Measurements from ENCODE around the gene MYOM3. TPM values are rescaled to one million over a fixed set of nuclear protein-coding genes. Genes with fewer than 3 reads are reported as not detected.

MYOM3 gene
- total RNA-seq, 1 experiment from 2014 or later: not detected

GRCh38 chr1:24043345-24044032, 68.4 kb downstream of the MYOM3 start:
- Histone ChIP-seq H3K36me3 (ENCODE audit: insufficient read depth, low read length, poor library complexity, severe bottlenecking) (no peaks in the 10 kb centered on the region), H3K4me3 (ENCODE audit: low read depth, low read length, poor library complexity, severe bottlenecking) (no peak overlapping the region), H3K27me3 (replicated peaks; ENCODE audit: insufficient read depth, low read depth, low read length, poor library complexity) (no peaks in the 10 kb centered on the region), H3K4me1 (ENCODE audit: insufficient read depth, low read length, poor library complexity, severe bottlenecking) (peaks cover 16% of the 10 kb centered on the region), H3K27ac (ENCODE audit: low read depth, low read length, poor library complexity, severe bottlenecking) (no peak overlapping the region), H3K9me3 (ENCODE audit: low read depth, low read length, poor library complexity, severe bottlenecking) (no peaks in the 10 kb centered on the region)
- CTCF ChIA-PET: no interaction called here
- DNase-seq (ENCODE audit: low spot score): no peak
- no peak for TF ChIP-seq EZH2 (IDR thresholded peaks at IDR 0.05; ENCODE audit: borderline replicate concordance, low read depth, low read length, poor library complexity, severe bottlenecking)
- no peak for TF ChIP-seq CTCF (conservative IDR thresholded peaks at IDR 0.05; ENCODE audit: low read depth, low read length)
- intact Hi-C loops (cut with micrococcal nuclease; ENCODE audit: unreplicated experiment): no loop called here
- POLR2A ChIA-PET (ENCODE audit: low non-redundant PET): interaction anchor here (0.9 kb wide), 1 partner anchor 83 kb away, joined by 3 read pairs; no protein-coding TSS in a partner anchor
- no TSS peak for BruUV-seq (replicated peaks)

- Histone ChIP-seq H3K4me3 (ENCODE audit: low read depth, low read length, poor library complexity, severe bottlenecking) (no peak overlapping the region), H3K36me3 (ENCODE audit: insufficient read depth, low read length, poor library complexity, severe bottlenecking) (no peaks in the 10 kb centered on the region), H3K9me3 (ENCODE audit: low read depth, low read length, poor library complexity, severe bottlenecking) (no peaks in the 10 kb centered on the region), H3K27me3 (replicated peaks; ENCODE audit: insufficient read depth, low read depth, low read length, poor library complexity) (no peaks in the 10 kb centered on the region), H3K4me1 (ENCODE audit: insufficient read depth, low read length, poor library complexity, severe bottlenecking) (peaks cover 16% of the 10 kb centered on the region), H3K27ac (ENCODE audit: low read depth, low read length, poor library complexity, severe bottlenecking) (no peak overlapping the region)
- TF ChIP-seq EZH2 (IDR thresholded peaks at IDR 0.05; ENCODE audit: borderline replicate concordance, low read depth, low read length, poor library complexity, severe bottlenecking) (no peak), CTCF (conservative IDR thresholded peaks at IDR 0.05; ENCODE audit: low read depth, low read length) (no peak)
- no TSS peak for BruUV-seq (replicated peaks)
- ChIA-PET CTCF (no interaction called here), POLR2A (ENCODE audit: low non-redundant PET) (no interaction called here)
- intact Hi-C loops (cut with micrococcal nuclease; ENCODE audit: unreplicated experiment): no loop called here
- DNase-seq (ENCODE audit: low spot score): no peak
Measured at GRCh38 chr1:24042315-24042714, 69.6 kb downstream of the MYOM3 start.

- intact Hi-C loops (cut with micrococcal nuclease; ENCODE audit: unreplicated experiment): no loop called here
- CTCF ChIA-PET: no interaction called here
- H3K27ac ChIP-seq (ENCODE audit: low read depth, low read length, poor library complexity, severe bottlenecking): no peak overlapping the region
- no peaks in the 10 kb centered on the region for H3K9me3 ChIP-seq (ENCODE audit: low read depth, low read length, poor library complexity, severe bottlenecking)
- H3K27me3 ChIP-seq (replicated peaks; ENCODE audit: insufficient read depth, low read depth, low read length, poor library complexity): no peaks in the 10 kb centered on the region
- no peak for DNase-seq (ENCODE audit: low spot score)
- POLR2A ChIA-PET (ENCODE audit: low non-redundant PET): no interaction called here
- no peaks in the 10 kb centered on the region for H3K36me3 ChIP-seq (ENCODE audit: insufficient read depth, low read length, poor library complexity, severe bottlenecking)
- H3K4me1 ChIP-seq (ENCODE audit: insufficient read depth, low read length, poor library complexity, severe bottlenecking): no peaks in the 10 kb centered on the region
- TF ChIP-seq CTCF (conservative IDR thresholded peaks at IDR 0.05; ENCODE audit: low read depth, low read length) (no peak), EZH2 (IDR thresholded peaks at IDR 0.05; ENCODE audit: borderline replicate concordance, low read depth, low read length, poor library complexity, severe bottlenecking) (no peak)
- no TSS peak for BruUV-seq (replicated peaks)
- H3K4me3 ChIP-seq (ENCODE audit: low read depth, low read length, poor library complexity, severe bottlenecking): no peak overlapping the region
Measured at GRCh38 chr1:24036088-24036487, 75.8 kb downstream of the MYOM3 start.

Measured in A673 (cell line).